Aorta (tissue), 5 donors: ENCODE results near the gene TMEM176A. TPM values are rescaled to one million over a fixed set of nuclear protein-coding genes. Genes with fewer than 3 reads are reported as not detected.
A peak's percentile ranks its signal among the peaks of the same experiment; 100 is the strongest.

Source experiments
- ATAC-seq: fragments of 200-7000 bp; cut with Tn5 transposase; one replicate; pipeline ENCODE4 v1.9.1; 2022; ENCODE audit warnings: moderate library complexity; ENCODE audit not compliant: low FRiP score
- DNase-seq, 2 donors: peaks; one replicate each; pipeline ENCODE4 v3.0.0-alpha.2; 2020
- H3K27ac ChIP-seq, 2 donors: one replicate each; pipeline ENCODE4 v1.5.1; 2013; ENCODE audit warnings: low read length in 2 of 2, mild to moderate bottlenecking in 2 of 2, moderate library complexity in 2 of 2, control low read depth in 1 of 2, inconsistent platforms in 1 of 2, low read depth in 1 of 2
- H3K27me3 ChIP-seq, 2 donors: one replicate each; pipeline ENCODE4 v1.6.1; 2013; ENCODE audit warnings: control low read depth in 1 of 2, low read length in 1 of 2, mild to moderate bottlenecking in 1 of 2, moderate library complexity in 1 of 2; ENCODE audit not compliant: insufficient read depth in 2 of 2, control insufficient read depth in 1 of 2
- H3K36me3 ChIP-seq, 2 donors: one replicate each; pipeline ENCODE4 v1.6.1; 2013; ENCODE audit warnings: control low read depth in 1 of 2, low read length in 1 of 2, mild to moderate bottlenecking in 1 of 2; ENCODE audit not compliant: insufficient read depth in 2 of 2, control insufficient read depth in 1 of 2
- H3K4me1 ChIP-seq, 2 donors: one replicate each; pipeline ENCODE4 v1.6.1; 2013; ENCODE audit warnings: low read length in 2 of 2, control low read depth in 1 of 2, mild to moderate bottlenecking in 1 of 2, moderate library complexity in 1 of 2; ENCODE audit not compliant: insufficient read depth in 2 of 2, control insufficient read depth in 1 of 2
- H3K4me3 ChIP-seq, 2 donors: one replicate each; pipeline ENCODE4 v1.5.1; 2013; ENCODE audit warnings: low read length in 2 of 2, control low read depth in 1 of 2, mild to moderate bottlenecking in 1 of 2
- H3K9me3 ChIP-seq: one replicate; pipeline ENCODE4 v1.6.1; 2013; ENCODE audit warnings: mild to moderate bottlenecking, low read length; ENCODE audit not compliant: control insufficient read depth
- WGBS, 2 donors: extraction: QIAGEN DNeasy Blood & Tissue Kit; methylation state at CpG; one replicate each; pipeline ENCODE4 v1.1.7; 2013; 5-methylcytosine and 5-hydroxymethylcytosine counted together
- intact Hi-C, 2 donors: fragments of 100-400 bp; cut with DNase I; formaldehyde crosslinking; loops; one replicate each; pipeline versions ENCODE4 v1.14.2 to v1.15.0; 2022
- long read RNA-seq, 2 donors: library from polyadenylated mRNA; unstranded; transcript quantifications; one replicate each; pipeline ENCODE4 v2.0.0, GENCODE V29; 2020 to 2021
- polyA plus RNA-seq, 2 donors: library from polyadenylated mRNA; stranded (reverse); fragments of 200-250 nt; gene quantifications; one replicate each; pipeline ENCODE4 v1.2.3, GENCODE V29; 2013
- total RNA-seq, 2 donors: library from RNA; stranded (reverse); fragmentation: NEBNext Ultra II Directional; extraction: Animal tissue kit (Norgen Biotek cat#: 25700); gene quantifications; one replicate each; pipeline ENCODE4 v1.2.1, GENCODE V29; 2021
- donor health status: healthy with polysubstance abuse.
- donor health status: Bipolar disorder and iron deficiency.
- donor health status: DM: no; HTN: no; CAD: no.
- donor health status: DM: no; HTN: no; CAD: no.
- donor health status: DM: yes; HTN: yes; CAD: no.

The TMEM176A gene, protein sequence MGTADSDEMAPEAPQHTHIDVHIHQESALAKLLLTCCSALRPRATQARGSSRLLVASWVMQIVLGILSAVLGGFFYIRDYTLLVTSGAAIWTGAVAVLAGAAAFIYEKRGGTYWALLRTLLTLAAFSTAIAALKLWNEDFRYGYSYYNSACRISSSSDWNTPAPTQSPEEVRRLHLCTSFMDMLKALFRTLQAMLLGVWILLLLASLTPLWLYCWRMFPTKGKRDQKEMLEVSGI
- total RNA-seq, result 10 to 100 TPM; 30.7 to 77.7 TPM
- 10 to 100 TPM in 1 of 2 donors, 1 to 10 TPM in 1; 3.7 to 43.3 TPM for polyA plus RNA-seq
- long read RNA-seq, donor 1, transcript TMEM176A-210 (7 exons, 1,530 nt), result major isoform, 24 of 49 reads
- long read RNA-seq, donor 1, transcript TMEM176A-201 (7 exons, 1,261 nt), result minor isoform, 13 of 49 reads
- long read RNA-seq, donor 1, partial matches to known transcripts, result 6 of 49 reads
- long read RNA-seq, donor 1, other reads (novel, unspliced or antisense), result 6 of 49 reads
- long read RNA-seq, donor 2, transcript TMEM176A-210 (7 exons, 1,530 nt), result minor isoform, 5 of 29 reads
- long read RNA-seq, donor 2, transcript TMEM176A-201 (7 exons, 1,261 nt), result major isoform, 13 of 29 reads
- long read RNA-seq, donor 2, partial matches to known transcripts, result 10 of 29 reads
- long read RNA-seq, donor 2, other reads (novel, unspliced or antisense), result 1 of 29 reads

DNA sequence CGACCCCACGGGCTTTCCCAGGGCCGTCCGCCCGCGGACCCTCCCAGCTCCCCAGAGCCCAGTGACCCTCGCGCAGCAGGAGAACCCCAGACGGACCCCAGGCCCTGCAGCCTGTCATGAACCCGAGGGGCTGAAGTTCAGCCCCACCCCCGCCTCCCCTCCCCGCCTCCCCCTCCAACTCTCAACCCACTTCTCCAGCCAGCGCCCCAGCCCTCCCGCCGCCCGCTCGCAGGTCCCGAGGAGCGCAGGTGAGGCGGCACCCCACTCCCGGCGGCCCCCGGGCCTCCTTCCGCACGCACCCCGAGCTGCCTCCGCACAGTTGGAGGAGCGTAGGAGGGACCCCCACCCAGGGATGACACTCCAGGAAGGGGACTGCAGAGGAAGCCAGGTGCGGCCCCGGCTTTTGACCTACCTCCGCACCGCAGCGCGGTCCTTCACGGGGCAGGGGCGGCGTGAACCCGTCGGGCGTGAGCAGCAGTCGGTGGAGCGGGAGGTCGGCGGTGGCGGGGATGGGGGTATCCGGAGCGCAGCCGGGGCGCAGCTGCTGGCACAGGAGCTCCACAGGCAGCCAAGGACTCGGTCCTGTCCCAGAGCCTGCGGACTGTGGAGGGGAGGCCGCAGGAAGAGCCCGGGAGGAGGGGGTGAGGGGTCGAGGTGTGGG, at the start of gene TMEM176A:
Gene TMEM176A (plus strand): TSS at position 189 of the 661 bp plus-strand sequence. CDS start 782 bp downstream, outside the sequence.
- DNase-seq (no peak), ATAC-seq (peak; percentile 43)
- Histone ChIP-seq H3K4me1 (no peaks in the 10 kb centered on the region), H3K4me3 (no peak within 1 kb of the TSS), H3K36me3 (no peaks in the 10 kb centered on the region), H3K9me3 (peaks cover 4% of the 10 kb centered on the region), H3K27me3 (peaks cover 0 to 3% of the 10 kb centered on the region in 2 donors), H3K27ac (no peak within 1 kb of the TSS)
- intact Hi-C loops, result no loop called here
- 2 to 3% methylated on average over 39 to 54 of the region's 54 CpGs for WGBS, 2 donors

DNA sequence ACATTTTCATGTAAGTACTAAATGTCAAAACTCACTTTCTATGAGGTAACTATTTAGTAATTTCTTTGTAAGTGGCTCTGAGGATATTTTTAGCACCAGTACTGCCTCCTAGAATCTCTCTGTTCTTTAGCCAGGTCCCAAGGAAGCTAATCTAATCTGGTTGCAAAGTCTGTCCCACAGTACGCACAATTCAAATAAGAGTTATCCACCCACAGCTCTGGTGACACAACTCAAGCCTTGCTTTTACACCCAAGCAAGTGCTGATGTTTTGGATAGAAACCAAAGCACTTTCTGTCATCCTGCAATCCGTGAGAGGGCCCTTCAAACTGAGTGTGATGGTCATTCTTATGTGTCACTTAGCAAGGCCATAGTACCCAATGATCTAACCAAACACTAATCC, 48.9 kb upstream of the TMEM176A start:
- Histone ChIP-seq H3K36me3 (no peaks in the 10 kb centered on the region), H3K27me3 (no peaks in the 10 kb centered on the region), H3K4me3 (no peak overlapping the region), H3K9me3 (no peaks in the 10 kb centered on the region), H3K27ac (no peak overlapping the region), H3K4me1 (no peaks in the 10 kb centered on the region)
- no peak for DNase-seq
- no peak for ATAC-seq
- 2 to 4% methylated on average over 2 of the region's 2 CpGs for WGBS, 2 donors
- intact Hi-C loops, result no loop called here

- Histone ChIP-seq H3K4me3 (no peak overlapping the region), H3K9me3 (no peaks in the 10 kb centered on the region), H3K27ac (no peak overlapping the region), H3K27me3 (no peaks in the 10 kb centered on the region), H3K4me1 (no peaks in the 10 kb centered on the region), H3K36me3 (no peaks in the 10 kb centered on the region)
- DNase-seq (peak in 1 of 2 donors; percentile 73), ATAC-seq (no peak)
- 16 to 20% methylated on average over 6 of the region's 6 CpGs for WGBS, 2 donors
- intact Hi-C loops, result no loop called here
Observed at GRCh38 chr7:150753239-150753638, 47.3 kb upstream of the TMEM176A start.

GRCh38 chr7:150753826-150754603, 46.6 kb upstream of the TMEM176A start:
- Histone ChIP-seq H3K9me3 (no peaks in the 10 kb centered on the region), H3K4me3 (no peak overlapping the region), H3K4me1 (no peaks in the 10 kb centered on the region), H3K36me3 (no peaks in the 10 kb centered on the region), H3K27me3 (no peaks in the 10 kb centered on the region), H3K27ac (no peak overlapping the region)
- DNase-seq, result no peak
- ATAC-seq, result peak; percentile 42
- intact Hi-C loops, result no loop called here
- 39 to 40% methylated on average over 3 of the region's 3 CpGs for WGBS, 2 donors

- Histone ChIP-seq H3K9me3 (no peaks in the 10 kb centered on the region), H3K4me1 (no peaks in the 10 kb centered on the region), H3K27me3 (no peaks in the 10 kb centered on the region), H3K4me3 (no peak overlapping the region), H3K36me3 (no peaks in the 10 kb centered on the region), H3K27ac (no peak overlapping the region)
- intact Hi-C loops, result no loop called here
- DNase-seq (no peak), ATAC-seq (no peak)
Observed at GRCh38 chr7:150754951-150755350, 45.6 kb upstream of the TMEM176A start.

DNA sequence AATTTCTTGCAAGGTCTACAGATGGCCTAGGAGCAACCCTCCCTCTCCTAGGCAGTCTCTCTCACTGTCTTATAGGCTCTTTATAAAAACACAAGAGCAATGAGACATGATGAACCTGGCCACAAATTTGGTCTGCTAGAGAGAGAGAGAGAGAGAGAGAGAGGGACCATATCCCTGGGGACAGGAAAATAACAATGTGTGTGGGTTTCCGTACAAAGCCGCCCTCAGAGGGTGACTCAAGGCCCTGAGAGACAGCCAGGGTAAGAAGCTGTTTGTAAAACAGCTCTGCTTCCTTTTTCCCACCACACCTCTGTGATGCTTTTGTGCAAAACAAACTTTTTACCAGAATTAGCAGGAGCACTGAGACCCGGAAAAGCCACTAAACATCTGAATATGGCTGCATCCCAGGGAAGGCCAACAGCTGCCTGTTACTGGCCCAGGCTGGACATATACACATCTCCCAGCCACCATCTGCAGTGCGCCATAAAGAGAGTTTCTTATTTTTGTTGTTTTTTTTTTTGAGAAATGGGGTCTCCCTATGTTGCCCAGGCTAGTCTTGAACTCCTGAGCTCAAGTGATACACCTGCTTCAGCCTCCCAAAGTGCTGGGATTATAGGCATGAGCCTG, 45.0 kb upstream of the TMEM176A start:
- Histone ChIP-seq H3K9me3 (no peaks in the 10 kb centered on the region), H3K27me3 (no peaks in the 10 kb centered on the region), H3K4me1 (no peaks in the 10 kb centered on the region), H3K4me3 (no peak overlapping the region), H3K36me3 (no peaks in the 10 kb centered on the region), H3K27ac (no peak overlapping the region)
- intact Hi-C loops, result no loop called here
- ATAC-seq (peak; percentile 45), DNase-seq (no peak)
- 52 to 58% methylated on average over 4 of the region's 4 CpGs for WGBS, 2 donors

- WGBS, 2 donors, result 65 to 69% methylated on average over 3 of the region's 3 CpGs
- Histone ChIP-seq H3K9me3 (no peaks in the 10 kb centered on the region), H3K4me1 (no peaks in the 10 kb centered on the region), H3K36me3 (no peaks in the 10 kb centered on the region), H3K4me3 (no peak overlapping the region), H3K27ac (no peak overlapping the region), H3K27me3 (no peaks in the 10 kb centered on the region)
- intact Hi-C loops, result no loop called here
- ATAC-seq (peak; percentile 15), DNase-seq (no peak)
Observed at GRCh38 chr7:150756166-150756565, 44.4 kb upstream of the TMEM176A start.

DNA sequence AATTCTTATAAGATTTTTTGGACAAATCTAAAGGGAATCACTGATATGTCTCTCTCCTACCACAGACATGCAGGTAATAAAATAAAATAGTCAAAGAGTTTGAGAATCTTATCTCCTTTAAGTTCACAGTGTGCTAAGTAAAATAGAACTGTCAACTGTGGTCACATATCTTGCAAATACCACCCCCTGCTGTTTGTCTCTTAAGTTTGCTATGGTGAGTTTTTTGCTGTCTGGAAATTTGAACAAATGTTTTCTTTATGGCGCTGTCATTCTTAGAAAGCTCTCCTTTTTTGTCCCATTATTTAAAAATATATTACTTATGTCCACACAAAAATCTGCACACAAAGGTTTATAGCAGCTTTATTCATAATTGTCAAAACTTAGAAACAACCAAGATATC, 43.7 kb upstream of the TMEM176A start:
- WGBS, 2 donors, result 13 to 14% methylated on average over 1 of the region's 1 CpG
- intact Hi-C loops, result no loop called here
- Histone ChIP-seq H3K27me3 (no peaks in the 10 kb centered on the region), H3K4me1 (no peaks in the 10 kb centered on the region), H3K4me3 (no peak overlapping the region), H3K9me3 (no peaks in the 10 kb centered on the region), H3K27ac (no peak overlapping the region), H3K36me3 (no peaks in the 10 kb centered on the region)
- no peak for DNase-seq
- ATAC-seq, result no peak
